ENCODE measurements around the gene RALGDS. TPM values are rescaled to one million over a fixed set of nuclear protein-coding genes. Genes with fewer than 3 reads are reported as not detected.

RALGDS gene
- total RNA-seq, 1 experiment from 2014 or later, result 22.9 TPM

DNA sequence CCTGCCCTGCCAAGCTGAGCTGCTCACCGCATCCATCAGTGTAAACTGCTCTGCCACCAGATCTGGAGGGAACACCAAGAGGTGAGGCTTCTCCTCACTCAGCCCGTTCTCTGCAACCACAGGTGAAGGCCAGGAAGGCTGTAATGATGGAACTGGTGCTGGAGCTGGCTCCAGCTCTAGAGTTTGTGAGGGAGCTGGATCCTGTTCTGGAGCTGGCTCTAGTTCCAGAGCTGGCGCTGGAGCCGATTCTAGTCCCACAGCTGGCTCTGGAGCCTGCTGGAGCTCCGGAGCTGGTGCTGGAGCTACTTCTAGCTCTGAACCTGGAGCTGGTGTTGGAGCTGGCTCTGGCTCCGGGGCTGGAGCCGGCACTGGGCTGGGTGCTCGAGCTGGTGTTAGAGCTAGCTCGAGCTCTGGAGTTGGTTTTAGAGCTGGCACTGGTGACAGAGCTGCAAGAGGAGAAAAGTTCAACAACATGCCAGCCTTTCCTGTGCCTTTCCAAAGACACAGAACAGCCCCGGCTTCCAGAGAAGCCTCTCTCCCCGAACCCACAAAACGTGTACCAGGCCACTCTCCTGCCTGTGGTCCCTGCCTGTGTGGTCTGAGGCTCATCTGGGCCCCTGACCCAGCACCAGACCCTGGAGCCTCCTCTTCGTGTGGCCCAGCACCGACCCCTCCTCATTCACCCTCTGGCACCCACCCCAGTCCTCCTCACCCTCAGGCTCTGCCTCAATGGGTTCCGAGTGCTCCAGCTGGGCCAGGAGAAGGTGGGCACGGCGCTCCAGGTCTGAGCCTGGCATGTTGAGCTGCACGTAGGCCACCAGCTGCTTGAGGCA is 12.9 kb downstream of the RALGDS start:
- DNase-seq (ENCODE audit: low spot score) (no peak), ATAC-seq (no peak)
- no peaks in the 10 kb centered on the region for H3K27me3 Mint-ChIP-seq (ENCODE audit: low read depth)
- H3K4me1 Mint-ChIP-seq, result peaks cover 3% of the 10 kb centered on the region
- H3K36me3 Mint-ChIP-seq, result peaks cover 22% of the 10 kb centered on the region
- no peak overlapping the region for H3K4me3 Mint-ChIP-seq
- H3K27ac Mint-ChIP-seq, result no peak overlapping the region
- TF ChIP-seq, protein P1, sequence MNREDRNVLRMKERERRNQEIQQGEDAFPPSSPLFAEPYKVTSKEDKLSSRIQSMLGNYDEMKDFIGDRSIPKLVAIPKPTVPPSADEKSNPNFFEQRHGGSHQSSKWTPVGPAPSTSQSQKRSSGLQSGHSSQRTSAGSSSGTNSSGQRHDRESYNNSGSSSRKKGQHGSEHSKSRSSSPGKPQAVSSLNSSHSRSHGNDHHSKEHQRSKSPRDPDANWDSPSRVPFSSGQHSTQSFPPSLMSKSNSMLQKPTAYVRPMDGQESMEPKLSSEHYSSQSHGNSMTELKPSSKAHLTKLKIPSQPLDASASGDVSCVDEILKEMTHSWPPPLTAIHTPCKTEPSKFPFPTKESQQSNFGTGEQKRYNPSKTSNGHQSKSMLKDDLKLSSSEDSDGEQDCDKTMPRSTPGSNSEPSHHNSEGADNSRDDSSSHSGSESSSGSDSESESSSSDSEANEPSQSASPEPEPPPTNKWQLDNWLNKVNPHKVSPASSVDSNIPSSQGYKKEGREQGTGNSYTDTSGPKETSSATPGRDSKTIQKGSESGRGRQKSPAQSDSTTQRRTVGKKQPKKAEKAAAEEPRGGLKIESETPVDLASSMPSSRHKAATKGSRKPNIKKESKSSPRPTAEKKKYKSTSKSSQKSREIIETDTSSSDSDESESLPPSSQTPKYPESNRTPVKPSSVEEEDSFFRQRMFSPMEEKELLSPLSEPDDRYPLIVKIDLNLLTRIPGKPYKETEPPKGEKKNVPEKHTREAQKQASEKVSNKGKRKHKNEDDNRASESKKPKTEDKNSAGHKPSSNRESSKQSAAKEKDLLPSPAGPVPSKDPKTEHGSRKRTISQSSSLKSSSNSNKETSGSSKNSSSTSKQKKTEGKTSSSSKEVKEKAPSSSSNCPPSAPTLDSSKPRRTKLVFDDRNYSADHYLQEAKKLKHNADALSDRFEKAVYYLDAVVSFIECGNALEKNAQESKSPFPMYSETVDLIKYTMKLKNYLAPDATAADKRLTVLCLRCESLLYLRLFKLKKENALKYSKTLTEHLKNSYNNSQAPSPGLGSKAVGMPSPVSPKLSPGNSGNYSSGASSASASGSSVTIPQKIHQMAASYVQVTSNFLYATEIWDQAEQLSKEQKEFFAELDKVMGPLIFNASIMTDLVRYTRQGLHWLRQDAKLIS (CRISPR knock-in tag; IDR thresholded peaks at IDR 0.05; ENCODE audit: borderline replicate concordance), result no peak
- TF ChIP-seq ZNF671 (CRISPR knock-in tag; IDR thresholded peaks at IDR 0.05) (no peak), SMAD3 (CRISPR knock-in tag; IDR thresholded peaks at IDR 0.05; ENCODE audit: borderline replicate concordance) (no peak), ZNF263 (CRISPR knock-in tag; IDR thresholded peaks at IDR 0.05; ENCODE audit: low read depth) (no peak), ELF4 (CRISPR knock-in tag; IDR thresholded peaks at IDR 0.05; ENCODE audit: low read depth) (no peak), SMAD4 (CRISPR knock-in tag; IDR thresholded peaks at IDR 0.05) (no peak), TEAD1 (CRISPR knock-in tag; IDR thresholded peaks at IDR 0.05) (no peak), ZNF416 (CRISPR knock-in tag; IDR thresholded peaks at IDR 0.05) (no peak), GABPB1 (CRISPR knock-in tag; IDR thresholded peaks at IDR 0.05) (no peak), FOXP1 (CRISPR knock-in tag; IDR thresholded peaks at IDR 0.05; ENCODE audit: borderline replicate concordance) (no peak), SOX15 (CRISPR knock-in tag; IDR thresholded peaks at IDR 0.05) (no peak), TP53 (CRISPR knock-in tag; IDR thresholded peaks at IDR 0.05) (no peak), TEAD4 (CRISPR knock-in tag; IDR thresholded peaks at IDR 0.05) (no peak)
- TF ChIP-seq, protein P2, sequence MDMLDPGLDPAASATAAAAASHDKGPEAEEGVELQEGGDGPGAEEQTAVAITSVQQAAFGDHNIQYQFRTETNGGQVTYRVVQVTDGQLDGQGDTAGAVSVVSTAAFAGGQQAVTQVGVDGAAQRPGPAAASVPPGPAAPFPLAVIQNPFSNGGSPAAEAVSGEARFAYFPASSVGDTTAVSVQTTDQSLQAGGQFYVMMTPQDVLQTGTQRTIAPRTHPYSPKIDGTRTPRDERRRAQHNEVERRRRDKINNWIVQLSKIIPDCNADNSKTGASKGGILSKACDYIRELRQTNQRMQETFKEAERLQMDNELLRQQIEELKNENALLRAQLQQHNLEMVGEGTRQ (CRISPR knock-in tag; IDR thresholded peaks at IDR 0.05), result no peak
- TF ChIP-seq, protein P3, sequence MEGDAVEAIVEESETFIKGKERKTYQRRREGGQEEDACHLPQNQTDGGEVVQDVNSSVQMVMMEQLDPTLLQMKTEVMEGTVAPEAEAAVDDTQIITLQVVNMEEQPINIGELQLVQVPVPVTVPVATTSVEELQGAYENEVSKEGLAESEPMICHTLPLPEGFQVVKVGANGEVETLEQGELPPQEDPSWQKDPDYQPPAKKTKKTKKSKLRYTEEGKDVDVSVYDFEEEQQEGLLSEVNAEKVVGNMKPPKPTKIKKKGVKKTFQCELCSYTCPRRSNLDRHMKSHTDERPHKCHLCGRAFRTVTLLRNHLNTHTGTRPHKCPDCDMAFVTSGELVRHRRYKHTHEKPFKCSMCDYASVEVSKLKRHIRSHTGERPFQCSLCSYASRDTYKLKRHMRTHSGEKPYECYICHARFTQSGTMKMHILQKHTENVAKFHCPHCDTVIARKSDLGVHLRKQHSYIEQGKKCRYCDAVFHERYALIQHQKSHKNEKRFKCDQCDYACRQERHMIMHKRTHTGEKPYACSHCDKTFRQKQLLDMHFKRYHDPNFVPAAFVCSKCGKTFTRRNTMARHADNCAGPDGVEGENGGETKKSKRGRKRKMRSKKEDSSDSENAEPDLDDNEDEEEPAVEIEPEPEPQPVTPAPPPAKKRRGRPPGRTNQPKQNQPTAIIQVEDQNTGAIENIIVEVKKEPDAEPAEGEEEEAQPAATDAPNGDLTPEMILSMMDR (IDR thresholded peaks at IDR 0.05), result no peak
- TF ChIP-seq, protein P4, sequence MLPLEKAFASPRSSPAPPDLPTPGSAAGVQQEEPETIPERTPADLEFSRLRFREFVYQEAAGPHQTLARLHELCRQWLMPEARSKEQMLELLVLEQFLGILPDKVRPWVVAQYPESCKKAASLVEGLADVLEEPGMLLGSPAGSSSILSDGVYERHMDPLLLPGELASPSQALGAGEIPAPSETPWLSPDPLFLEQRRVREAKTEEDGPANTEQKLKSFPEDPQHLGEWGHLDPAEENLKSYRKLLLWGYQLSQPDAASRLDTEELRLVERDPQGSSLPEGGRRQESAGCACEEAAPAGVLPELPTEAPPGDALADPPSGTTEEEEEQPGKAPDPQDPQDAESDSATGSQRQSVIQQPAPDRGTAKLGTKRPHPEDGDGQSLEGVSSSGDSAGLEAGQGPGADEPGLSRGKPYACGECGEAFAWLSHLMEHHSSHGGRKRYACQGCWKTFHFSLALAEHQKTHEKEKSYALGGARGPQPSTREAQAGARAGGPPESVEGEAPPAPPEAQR (CRISPR knock-in tag; IDR thresholded peaks at IDR 0.05), result no peak
- TF ChIP-seq, protein P5, sequence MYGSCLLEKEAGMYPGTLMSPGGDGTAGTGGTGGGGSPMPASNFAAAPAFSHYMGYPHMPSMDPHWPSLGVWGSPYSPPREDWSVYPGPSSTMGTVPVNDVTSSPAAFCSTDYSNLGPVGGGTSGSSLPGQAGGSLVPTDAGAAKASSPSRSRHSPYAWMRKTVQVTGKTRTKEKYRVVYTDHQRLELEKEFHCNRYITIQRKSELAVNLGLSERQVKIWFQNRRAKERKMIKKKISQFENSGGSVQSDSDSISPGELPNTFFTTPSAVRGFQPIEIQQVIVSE (CRISPR knock-in tag; IDR thresholded peaks at IDR 0.05; ENCODE audit: borderline replicate concordance), result no peak
- TF ChIP-seq, protein P6, sequence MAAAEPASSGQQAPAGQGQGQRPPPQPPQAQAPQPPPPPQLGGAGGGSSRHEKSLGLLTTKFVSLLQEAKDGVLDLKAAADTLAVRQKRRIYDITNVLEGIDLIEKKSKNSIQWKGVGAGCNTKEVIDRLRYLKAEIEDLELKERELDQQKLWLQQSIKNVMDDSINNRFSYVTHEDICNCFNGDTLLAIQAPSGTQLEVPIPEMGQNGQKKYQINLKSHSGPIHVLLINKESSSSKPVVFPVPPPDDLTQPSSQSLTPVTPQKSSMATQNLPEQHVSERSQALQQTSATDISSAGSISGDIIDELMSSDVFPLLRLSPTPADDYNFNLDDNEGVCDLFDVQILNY (CRISPR knock-in tag; IDR thresholded peaks at IDR 0.05), result no peak
- TF ChIP-seq, protein P7, sequence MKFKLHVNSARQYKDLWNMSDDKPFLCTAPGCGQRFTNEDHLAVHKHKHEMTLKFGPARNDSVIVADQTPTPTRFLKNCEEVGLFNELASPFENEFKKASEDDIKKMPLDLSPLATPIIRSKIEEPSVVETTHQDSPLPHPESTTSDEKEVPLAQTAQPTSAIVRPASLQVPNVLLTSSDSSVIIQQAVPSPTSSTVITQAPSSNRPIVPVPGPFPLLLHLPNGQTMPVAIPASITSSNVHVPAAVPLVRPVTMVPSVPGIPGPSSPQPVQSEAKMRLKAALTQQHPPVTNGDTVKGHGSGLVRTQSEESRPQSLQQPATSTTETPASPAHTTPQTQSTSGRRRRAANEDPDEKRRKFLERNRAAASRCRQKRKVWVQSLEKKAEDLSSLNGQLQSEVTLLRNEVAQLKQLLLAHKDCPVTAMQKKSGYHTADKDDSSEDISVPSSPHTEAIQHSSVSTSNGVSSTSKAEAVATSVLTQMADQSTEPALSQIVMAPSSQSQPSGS (CRISPR knock-in tag; IDR thresholded peaks at IDR 0.05; ENCODE audit: borderline replicate concordance, low read depth), result no peak
- TF ChIP-seq, protein P8, sequence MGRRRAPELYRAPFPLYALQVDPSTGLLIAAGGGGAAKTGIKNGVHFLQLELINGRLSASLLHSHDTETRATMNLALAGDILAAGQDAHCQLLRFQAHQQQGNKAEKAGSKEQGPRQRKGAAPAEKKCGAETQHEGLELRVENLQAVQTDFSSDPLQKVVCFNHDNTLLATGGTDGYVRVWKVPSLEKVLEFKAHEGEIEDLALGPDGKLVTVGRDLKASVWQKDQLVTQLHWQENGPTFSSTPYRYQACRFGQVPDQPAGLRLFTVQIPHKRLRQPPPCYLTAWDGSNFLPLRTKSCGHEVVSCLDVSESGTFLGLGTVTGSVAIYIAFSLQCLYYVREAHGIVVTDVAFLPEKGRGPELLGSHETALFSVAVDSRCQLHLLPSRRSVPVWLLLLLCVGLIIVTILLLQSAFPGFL (CRISPR knock-in tag; IDR thresholded peaks at IDR 0.05; ENCODE audit: borderline replicate concordance), result no peak
- CTCF ChIA-PET, result interaction anchor here (3.2 to 7.8 kb wide), 2 partner anchors 11 to 37 kb away, joined by 8 to 93 read pairs; no protein-coding TSS in a partner anchor
- no peaks in the 10 kb centered on the region for H3K9me3 Mint-ChIP-seq
- POLR2A ChIA-PET, result no interaction called here

Data from WTC11 (cell line).